WI38 (cell line): ENCODE measurements around the gene TGFBRAP1.

Source experiments
- H3K4me3 ChIP-seq: 2 replicates; pipeline ENCODE4 v1.5.1; 2011; ENCODE audit warnings: low read depth, mild to moderate bottlenecking, control low read depth, low read length
- TF ChIP-seq, protein P1 (sequence below): IDR thresholded peaks from 2 replicates; pipeline ENCODE4 v1.5.1; 2012; ENCODE audit warnings: low read depth, mild to moderate bottlenecking, control low read depth, low read length

Gene TGFBRAP1

DNA sequence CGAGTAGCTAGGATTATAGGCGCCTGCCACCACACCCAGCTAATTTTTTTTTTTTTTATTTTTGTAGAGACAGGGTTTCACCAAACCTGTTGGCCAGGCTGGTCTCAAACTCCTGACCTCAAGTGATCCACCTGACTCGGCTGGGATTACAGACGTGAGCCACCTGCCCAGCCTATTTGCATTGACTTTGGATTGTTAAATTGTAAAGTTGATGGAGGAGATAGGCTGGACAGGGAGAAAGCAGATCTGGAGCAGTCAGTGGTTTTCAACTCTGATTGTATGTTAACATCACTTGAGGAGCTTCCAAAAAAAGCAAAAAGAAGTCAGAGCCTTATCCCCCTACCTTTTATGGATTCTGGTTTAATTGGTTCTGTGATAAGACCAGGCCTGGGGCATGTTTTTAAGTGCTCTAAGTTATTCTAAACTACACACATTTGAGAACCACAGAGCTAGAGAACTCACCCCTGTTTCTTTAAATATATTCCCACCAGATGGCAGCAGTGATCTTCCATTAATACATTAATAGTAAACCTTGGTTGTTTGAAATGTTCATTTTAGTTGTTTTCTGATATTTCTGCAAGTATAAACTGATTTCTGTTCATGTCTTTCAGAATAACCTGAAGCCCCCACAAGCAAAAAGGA is 15.3 kb upstream of the TGFBRAP1 start:
- H3K4me3 ChIP-seq = no peak overlapping the region
- TF ChIP-seq, protein P1, sequence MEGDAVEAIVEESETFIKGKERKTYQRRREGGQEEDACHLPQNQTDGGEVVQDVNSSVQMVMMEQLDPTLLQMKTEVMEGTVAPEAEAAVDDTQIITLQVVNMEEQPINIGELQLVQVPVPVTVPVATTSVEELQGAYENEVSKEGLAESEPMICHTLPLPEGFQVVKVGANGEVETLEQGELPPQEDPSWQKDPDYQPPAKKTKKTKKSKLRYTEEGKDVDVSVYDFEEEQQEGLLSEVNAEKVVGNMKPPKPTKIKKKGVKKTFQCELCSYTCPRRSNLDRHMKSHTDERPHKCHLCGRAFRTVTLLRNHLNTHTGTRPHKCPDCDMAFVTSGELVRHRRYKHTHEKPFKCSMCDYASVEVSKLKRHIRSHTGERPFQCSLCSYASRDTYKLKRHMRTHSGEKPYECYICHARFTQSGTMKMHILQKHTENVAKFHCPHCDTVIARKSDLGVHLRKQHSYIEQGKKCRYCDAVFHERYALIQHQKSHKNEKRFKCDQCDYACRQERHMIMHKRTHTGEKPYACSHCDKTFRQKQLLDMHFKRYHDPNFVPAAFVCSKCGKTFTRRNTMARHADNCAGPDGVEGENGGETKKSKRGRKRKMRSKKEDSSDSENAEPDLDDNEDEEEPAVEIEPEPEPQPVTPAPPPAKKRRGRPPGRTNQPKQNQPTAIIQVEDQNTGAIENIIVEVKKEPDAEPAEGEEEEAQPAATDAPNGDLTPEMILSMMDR = no peak; the same call in 1 of the 2 replicates

DNA sequence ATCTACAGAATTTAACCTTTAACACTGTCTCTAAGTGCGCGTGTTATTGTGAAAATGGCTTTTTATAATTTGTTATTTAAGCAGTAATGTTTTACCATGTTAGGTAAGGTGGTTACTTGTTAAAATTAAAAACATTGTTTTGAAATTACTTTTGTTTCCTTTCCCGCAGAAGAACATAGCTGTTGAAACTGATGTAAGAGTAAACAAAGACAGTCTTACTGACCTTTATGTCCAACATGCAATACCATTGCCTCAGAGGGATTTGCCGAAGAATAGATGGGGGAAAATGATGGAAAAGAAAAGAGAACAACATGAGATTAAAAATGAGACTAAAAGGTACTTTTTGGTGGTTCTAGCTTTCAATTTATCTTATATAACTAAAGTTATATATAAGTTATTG is 9.9 kb upstream of the TGFBRAP1 start:
- no peak overlapping the region for H3K4me3 ChIP-seq
- TF ChIP-seq, protein P1 = no peak

DNA sequence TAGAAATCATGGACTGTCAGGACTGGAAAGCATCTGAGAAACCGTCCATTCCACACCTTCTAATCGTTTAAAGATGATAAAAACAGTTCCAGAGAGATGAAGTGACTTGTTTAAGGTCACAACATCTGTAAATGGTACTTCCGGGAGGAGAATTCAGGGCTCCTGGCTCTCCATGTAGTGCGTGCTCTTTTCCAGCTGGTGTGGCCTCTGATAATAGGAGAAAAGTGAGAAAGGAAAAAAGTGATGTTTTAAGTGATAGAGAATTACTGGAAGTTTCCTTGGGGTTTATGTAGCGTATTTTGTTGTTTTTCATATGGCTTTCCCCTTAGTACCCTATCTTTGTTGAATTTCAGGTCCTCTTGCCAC is 8.5 kb upstream of the TGFBRAP1 start:
- peak overlapping the region; percentile 98 for H3K4me3 ChIP-seq
- TF ChIP-seq, protein P1 = no peak

DNA sequence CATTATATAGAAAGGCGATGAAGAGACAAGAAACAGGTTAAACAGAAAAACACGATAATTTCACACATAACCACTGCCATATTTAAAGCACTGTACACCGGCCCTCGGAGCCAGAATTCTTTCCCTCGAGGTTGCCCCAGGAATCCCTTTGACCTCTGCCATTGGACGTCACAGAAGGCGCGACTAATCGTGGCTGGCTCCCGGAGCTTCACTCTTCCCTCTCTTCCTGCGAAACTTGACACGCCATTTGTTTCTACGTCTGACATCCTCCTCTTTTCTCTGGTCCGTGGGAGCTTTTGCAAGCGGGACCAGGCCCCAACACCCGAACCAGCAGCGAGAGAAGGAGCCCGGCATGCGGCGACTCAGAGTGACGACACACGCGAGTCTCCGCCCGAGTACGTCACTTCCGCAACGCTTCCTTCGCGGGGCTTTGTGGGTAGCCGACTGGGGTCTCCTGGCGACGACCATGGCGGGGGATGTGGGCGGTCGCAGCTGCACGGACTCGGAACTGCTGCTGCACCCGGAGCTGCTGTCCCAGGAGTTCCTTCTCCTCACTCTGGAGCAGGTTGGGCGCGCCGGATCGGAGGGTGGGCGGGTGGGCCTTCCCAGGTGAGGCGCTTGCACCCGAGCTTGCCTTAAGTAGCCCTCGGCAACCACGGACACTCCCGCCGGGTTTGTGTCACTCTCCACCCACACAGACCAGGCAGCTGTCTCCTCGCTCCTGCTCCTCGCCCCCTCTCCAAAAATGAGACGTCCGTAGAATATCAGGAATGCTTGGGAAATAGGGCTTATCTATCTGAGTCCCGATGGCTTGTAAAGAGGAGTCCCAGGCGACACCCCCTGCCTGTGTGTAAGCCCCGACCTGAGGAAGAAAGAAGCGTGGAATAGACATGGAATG is 7.8 kb upstream of the TGFBRAP1 start, which contains the start of gene C2orf49:
C2orf49 (plus strand) TSS at position 419 of the 898 bp plus-strand sequence; CDS start at position 467, 48 bp downstream.
- TF ChIP-seq, protein P1 = no peak
- H3K4me3 ChIP-seq = peak within 1 kb of the TSS; percentile 98

DNA sequence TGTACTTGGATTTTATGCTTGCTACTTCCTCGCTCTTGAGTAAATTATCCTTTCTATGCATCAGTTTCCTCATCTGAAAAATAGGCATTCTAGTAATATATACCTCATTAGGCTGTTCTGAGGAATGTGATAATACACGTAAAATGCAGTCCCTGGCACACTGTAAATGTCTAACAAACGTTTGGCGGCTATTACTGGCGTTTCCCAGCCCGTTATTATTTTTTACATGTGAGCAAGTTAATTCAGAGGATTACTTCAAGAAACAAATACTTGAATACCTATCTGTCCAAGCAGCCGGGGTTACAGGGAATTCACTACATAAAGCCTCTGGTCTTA is 7.2 kb upstream of the TGFBRAP1 start:
- H3K4me3 ChIP-seq = peak overlapping the region; percentile 98
- TF ChIP-seq, protein P1 = no peak

DNA sequence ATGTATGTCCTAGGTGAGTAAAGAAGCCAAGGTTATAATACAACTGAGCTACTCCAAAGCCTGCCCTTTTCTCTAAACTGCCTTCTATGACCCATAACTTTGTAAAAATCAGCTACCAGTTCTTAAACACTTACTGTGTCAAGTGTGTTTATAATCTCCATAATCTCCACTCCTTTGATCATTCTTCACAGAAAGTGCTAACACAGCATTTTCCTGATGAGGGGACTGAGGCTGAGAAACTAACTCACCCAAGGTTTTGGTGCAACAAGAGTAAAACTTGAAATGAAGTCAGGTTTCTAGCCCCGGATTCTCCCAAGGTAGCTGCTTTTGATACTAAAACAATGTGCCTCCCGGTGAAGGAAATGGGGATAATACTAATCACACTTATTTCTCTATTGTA is 5.9 kb upstream of the TGFBRAP1 start:
- H3K4me3 ChIP-seq = no peak overlapping the region
- TF ChIP-seq, protein P1 = no peak

DNA sequence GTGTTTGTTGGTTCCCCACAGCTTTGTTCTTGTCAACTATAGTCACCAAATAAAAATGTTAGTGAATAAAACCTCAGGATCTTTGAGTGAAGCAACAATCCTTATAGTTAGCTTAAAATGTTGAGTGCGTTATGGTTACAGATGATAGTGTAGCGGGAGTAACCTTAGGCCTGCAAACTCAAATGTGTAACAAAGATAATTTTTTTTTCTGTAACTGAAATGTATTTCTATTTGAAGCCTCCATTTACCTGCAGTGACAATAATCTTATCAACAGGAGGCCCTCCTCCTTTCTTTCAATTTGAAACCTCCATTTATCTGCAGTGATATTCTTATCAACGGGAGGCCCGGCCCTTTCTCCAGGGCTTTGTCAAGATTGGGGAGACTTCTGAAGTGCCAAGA is 4.7 kb upstream of the TGFBRAP1 start:
- TF ChIP-seq, protein P1 = no peak
- H3K4me3 ChIP-seq = no peak overlapping the region
